GM23338 (cell line): Measurements from ENCODE around the gene NLN. TPM values are rescaled to one million over a fixed set of nuclear protein-coding genes. Genes with fewer than 3 reads are reported as not detected.

Experiments used
- ATAC-seq: fragments of 200-7000 bp; cut with Tn5 transposase; 3 replicates; pipeline ENCODE4 v1.9.1; 2020
- DNase-seq: peaks from one replicate; pipeline ENCODE4 v3.0.0-alpha.2; 2015; ENCODE audit warnings: low spot score
- H2AFZ ChIP-seq: fragments of 200-600 bp; sonication (generic); 2 replicates; pipeline ENCODE4 v1.8.0; 2016; ENCODE audit warnings: antibody characterized with exemption, mild to moderate bottlenecking, moderate library complexity
- H3F3A ChIP-seq: fragments of 200-600 bp; sonication (generic); replicated peaks from 2 replicates; pipeline ENCODE4 v1.8.0; 2017; ENCODE audit warnings: antibody characterized with exemption, mixed run types, low read depth
- H3K27ac ChIP-seq: fragments of 200-600 bp; sonication (generic); 2 replicates; pipeline ENCODE4 v1.6.1; 2016; ENCODE audit warnings: low read depth
- H3K27me3 ChIP-seq: fragments of 200-600 bp; sonication (generic); 2 replicates; pipeline ENCODE4 v1.8.0; 2016; ENCODE audit warnings: mild to moderate bottlenecking, mixed run types, moderate library complexity; ENCODE audit not compliant: insufficient read depth
- H3K36me3 ChIP-seq: fragments of 200-600 bp; sonication (generic); 2 replicates; pipeline ENCODE4 v1.8.0; 2016; ENCODE audit warnings: mild to moderate bottlenecking; ENCODE audit not compliant: insufficient read depth
- H3K4me1 ChIP-seq: fragments of 200-600 bp; sonication (generic); 2 replicates; pipeline ENCODE4 v1.8.0; 2016; ENCODE audit warnings: mild to moderate bottlenecking, moderate library complexity; ENCODE audit not compliant: insufficient read depth
- H3K4me2 ChIP-seq: fragments of 200-600 bp; sonication (generic); 2 replicates; pipeline ENCODE4 v1.7.1; 2017; ENCODE audit warnings: mixed run types
- H3K4me3 ChIP-seq: fragments of 200-600 bp; sonication (generic); 2 replicates; pipeline ENCODE4 v1.6.1; 2016; ENCODE audit warnings: mixed run types
- H3K79me2 ChIP-seq: fragments of 200-600 bp; sonication (generic); replicated peaks from 2 replicates; pipeline ENCODE4 v1.8.0; 2017; ENCODE audit warnings: mild to moderate bottlenecking; ENCODE audit not compliant: insufficient read depth
- H3K9me2 ChIP-seq: fragments of 200-600 bp; sonication (generic); 2 replicates; pipeline ENCODE4 v1.8.0; 2017; ENCODE audit not compliant: insufficient read depth
- H4K20me1 ChIP-seq: fragments of 200-600 bp; sonication (generic); replicated peaks from 2 replicates; pipeline ENCODE4 v1.8.0; 2017; ENCODE audit warnings: mild to moderate bottlenecking; ENCODE audit not compliant: insufficient read depth
- H3K27ac Mint-ChIP-seq: 2 replicates; pipeline ENCODE4 v1.8.0; 2020; ENCODE audit warnings: inconsistent platforms, mild to moderate bottlenecking, moderate library complexity, mixed read lengths
- H3K27me3 Mint-ChIP-seq: 3 replicates; pipeline ENCODE4 v1.8.0; 2022; ENCODE audit warnings: low read depth, mild to moderate bottlenecking, moderate library complexity, mixed read lengths, inconsistent platforms; ENCODE audit not compliant: insufficient read depth, poor library complexity
- H3K36me3 Mint-ChIP-seq: 3 replicates; pipeline ENCODE4 v1.8.0; 2021; ENCODE audit warnings: low read depth, mild to moderate bottlenecking, inconsistent platforms, moderate library complexity, mixed read lengths
- H3K4me1 Mint-ChIP-seq: 3 replicates; pipeline ENCODE4 v1.8.0; 2020; ENCODE audit warnings: mild to moderate bottlenecking, inconsistent platforms, mixed read lengths
- H3K4me3 Mint-ChIP-seq: 3 replicates; pipeline ENCODE4 v1.8.0; 2021; ENCODE audit warnings: moderate library complexity, mild to moderate bottlenecking, inconsistent platforms, mixed read lengths
- H3K9me3 Mint-ChIP-seq: 3 replicates; pipeline ENCODE4 v1.8.0; 2020; ENCODE audit warnings: moderate library complexity, mild to moderate bottlenecking, inconsistent platforms, mixed read lengths
- CREB1 ChIP-seq: fragments of 250-450 bp; sonication (Bioruptor Pico); IDR thresholded peaks from 2 replicates; pipeline ENCODE4 v1.5.0; 2020; ENCODE audit warnings: low read depth, mild to moderate bottlenecking, moderate library complexity
- JUNB ChIP-seq: IDR thresholded peaks from one replicate; pipeline ENCODE4 v1.6.1; 2016; ENCODE audit warnings: antibody characterized with exemption; ENCODE audit not compliant: unreplicated experiment
- NANOG ChIP-seq: IDR thresholded peaks from 2 replicates; pipeline ENCODE4 v1.6.1; 2016; ENCODE audit warnings: antibody characterized with exemption, borderline replicate concordance
- POLR2AphosphoS5 ChIP-seq: IDR thresholded peaks from 2 replicates; pipeline ENCODE4 v1.6.1; 2016; ENCODE audit warnings: antibody characterized with exemption, low read depth
- STAT1 ChIP-seq: IDR thresholded peaks from one replicate; pipeline ENCODE4 v1.6.1; 2016; ENCODE audit warnings: antibody characterized with exemption; ENCODE audit not compliant: unreplicated experiment
- ZNF114 ChIP-seq: fragments of 250-450 bp; sonication (Bioruptor Pico); IDR thresholded peaks from 2 replicates; pipeline ENCODE4 v1.5.0; 2020; ENCODE audit warnings: mild to moderate bottlenecking, moderate library complexity
- ZNF462 ChIP-seq: fragments of 250-450 bp; sonication (Bioruptor Pico); IDR thresholded peaks from 2 replicates; pipeline ENCODE4 v1.5.0; 2020; ENCODE audit warnings: mild to moderate bottlenecking, moderate library complexity
- polyA plus RNA-seq: library from polyadenylated mRNA; unstranded; fragments of >200 nt; fragmentation: Nextera tagmentation; extraction: Ambion mirVana; gene quantifications from 2 replicates; pipeline ENCODE4 v1.2.1, GENCODE V29; 2016
- total RNA-seq: library from RNA; depleted of rRNA; stranded (reverse); fragments of >200 nt; shearing (Covaris generic); gene quantifications from 2 replicates; pipeline ENCODE4 v1.2.3, GENCODE V29; 2014
- TF ChIP-seq, protein P1 (sequence below): IDR thresholded peaks from one replicate; pipeline ENCODE4 v1.6.1; 2018; ENCODE audit warnings: antibody characterized with exemption; ENCODE audit not compliant: unreplicated experiment
- TF ChIP-seq, protein P2 (sequence below), 2 experiments: fragments of 200-600 bp in 1 of 2; sonication (generic) in 1 of 2; conservative IDR thresholded peaks; 2 replicates each; pipeline versions ENCODE4 v1.5.1 to v1.6.1; 2016 to 2017; ENCODE audit warnings: antibody characterized with exemption in 2 of 2, low read depth in 2 of 2, mild to moderate bottlenecking in 2 of 2, moderate library complexity in 1 of 2

NLN gene
- total and polyA plus RNA-seq, 2 experiments from 2014 or later, result 56.4 to 168 TPM

DNA sequence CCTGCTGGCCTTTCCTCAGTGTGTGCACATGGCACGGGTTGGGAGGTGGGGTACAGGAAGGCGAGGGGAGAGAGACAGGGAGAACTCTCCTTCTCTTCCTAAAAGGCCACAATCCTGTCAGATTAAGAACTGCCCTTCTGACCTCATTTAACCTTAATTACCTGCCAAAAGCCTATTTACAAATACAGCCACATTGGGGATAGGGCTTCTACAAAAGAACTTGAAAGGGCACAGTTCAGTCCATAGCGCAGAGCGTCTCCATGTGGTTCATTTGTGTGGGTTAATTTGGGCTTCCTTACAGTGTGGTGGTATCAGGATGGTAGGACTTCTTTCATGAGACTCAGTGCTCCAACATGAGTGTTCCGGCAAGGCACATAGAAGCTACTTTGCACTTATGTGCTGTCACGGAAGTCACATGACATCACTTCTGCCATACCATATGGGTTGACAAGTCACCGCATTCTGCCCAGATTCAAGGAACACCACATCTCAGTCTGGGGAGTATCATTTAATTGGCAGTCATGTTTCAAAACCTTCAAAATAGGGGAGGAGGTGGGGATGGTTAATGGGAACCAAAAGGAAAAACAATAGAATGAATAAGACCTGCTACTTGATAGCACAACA is 46.8 kb downstream of the NLN start (continued):
- no peak for TF ChIP-seq CREB1 (CRISPR knock-in tag)
- no peak for TF ChIP-seq POLR2AphosphoS5

DNA sequence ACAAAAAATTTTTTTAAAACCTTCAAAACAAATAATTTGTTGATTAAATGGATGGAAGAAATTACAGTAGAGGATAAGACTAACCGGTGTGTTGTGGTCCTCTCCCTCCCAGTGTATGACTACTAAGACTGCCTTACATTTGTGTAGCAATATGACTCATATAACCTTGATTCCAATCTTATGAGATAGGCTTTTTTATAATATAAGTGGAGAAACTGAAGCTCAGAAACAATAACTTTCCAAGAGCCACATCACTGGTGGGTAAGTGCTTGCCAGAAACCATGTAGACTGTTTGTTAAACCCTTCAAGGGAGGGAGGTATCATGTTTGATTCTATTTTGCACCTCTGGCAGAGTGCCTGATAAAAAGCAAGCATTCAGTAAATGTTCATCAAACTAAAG is 47.5 kb downstream of the NLN start:
- Histone ChIP-seq H3K79me2 (peaks cover 9% of the 10 kb centered on the region; the same call in 1 of the 2 replicates), H3K4me3 (no peak overlapping the region), H3K4me2 (no peak overlapping the region), H4K20me1 (0 out of 2 replicates have a peak, but pooled peaks cover 4% of the 10 kb centered on the region), H3K9me2 (no peaks in the 10 kb centered on the region), H3K4me1 (no peaks in the 10 kb centered on the region), H3F3A (no peaks in the 10 kb centered on the region), H3K27ac (no peak overlapping the region), H2AFZ (no peak overlapping the region), H3K27me3 (no peaks in the 10 kb centered on the region), H3K36me3 (peaks cover 10% of the 10 kb centered on the region)
- Mint-ChIP-seq H3K4me3 (no peak overlapping the region), H3K9me3 (no peaks in the 10 kb centered on the region), H3K4me1 (peaks cover 8% of the 10 kb centered on the region), H3K36me3 (peaks cover 31% of the 10 kb centered on the region), H3K27me3 (peaks cover 3% of the 10 kb centered on the region), H3K27ac (no peak overlapping the region)
- DNase-seq (no peak), ATAC-seq (no peak)
- no peak for TF ChIP-seq NANOG
- TF ChIP-seq, protein P1, sequence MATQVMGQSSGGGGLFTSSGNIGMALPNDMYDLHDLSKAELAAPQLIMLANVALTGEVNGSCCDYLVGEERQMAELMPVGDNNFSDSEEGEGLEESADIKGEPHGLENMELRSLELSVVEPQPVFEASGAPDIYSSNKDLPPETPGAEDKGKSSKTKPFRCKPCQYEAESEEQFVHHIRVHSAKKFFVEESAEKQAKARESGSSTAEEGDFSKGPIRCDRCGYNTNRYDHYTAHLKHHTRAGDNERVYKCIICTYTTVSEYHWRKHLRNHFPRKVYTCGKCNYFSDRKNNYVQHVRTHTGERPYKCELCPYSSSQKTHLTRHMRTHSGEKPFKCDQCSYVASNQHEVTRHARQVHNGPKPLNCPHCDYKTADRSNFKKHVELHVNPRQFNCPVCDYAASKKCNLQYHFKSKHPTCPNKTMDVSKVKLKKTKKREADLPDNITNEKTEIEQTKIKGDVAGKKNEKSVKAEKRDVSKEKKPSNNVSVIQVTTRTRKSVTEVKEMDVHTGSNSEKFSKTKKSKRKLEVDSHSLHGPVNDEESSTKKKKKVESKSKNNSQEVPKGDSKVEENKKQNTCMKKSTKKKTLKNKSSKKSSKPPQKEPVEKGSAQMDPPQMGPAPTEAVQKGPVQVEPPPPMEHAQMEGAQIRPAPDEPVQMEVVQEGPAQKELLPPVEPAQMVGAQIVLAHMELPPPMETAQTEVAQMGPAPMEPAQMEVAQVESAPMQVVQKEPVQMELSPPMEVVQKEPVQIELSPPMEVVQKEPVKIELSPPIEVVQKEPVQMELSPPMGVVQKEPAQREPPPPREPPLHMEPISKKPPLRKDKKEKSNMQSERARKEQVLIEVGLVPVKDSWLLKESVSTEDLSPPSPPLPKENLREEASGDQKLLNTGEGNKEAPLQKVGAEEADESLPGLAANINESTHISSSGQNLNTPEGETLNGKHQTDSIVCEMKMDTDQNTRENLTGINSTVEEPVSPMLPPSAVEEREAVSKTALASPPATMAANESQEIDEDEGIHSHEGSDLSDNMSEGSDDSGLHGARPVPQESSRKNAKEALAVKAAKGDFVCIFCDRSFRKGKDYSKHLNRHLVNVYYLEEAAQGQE, result no peak
- TF ChIP-seq, protein P2, sequence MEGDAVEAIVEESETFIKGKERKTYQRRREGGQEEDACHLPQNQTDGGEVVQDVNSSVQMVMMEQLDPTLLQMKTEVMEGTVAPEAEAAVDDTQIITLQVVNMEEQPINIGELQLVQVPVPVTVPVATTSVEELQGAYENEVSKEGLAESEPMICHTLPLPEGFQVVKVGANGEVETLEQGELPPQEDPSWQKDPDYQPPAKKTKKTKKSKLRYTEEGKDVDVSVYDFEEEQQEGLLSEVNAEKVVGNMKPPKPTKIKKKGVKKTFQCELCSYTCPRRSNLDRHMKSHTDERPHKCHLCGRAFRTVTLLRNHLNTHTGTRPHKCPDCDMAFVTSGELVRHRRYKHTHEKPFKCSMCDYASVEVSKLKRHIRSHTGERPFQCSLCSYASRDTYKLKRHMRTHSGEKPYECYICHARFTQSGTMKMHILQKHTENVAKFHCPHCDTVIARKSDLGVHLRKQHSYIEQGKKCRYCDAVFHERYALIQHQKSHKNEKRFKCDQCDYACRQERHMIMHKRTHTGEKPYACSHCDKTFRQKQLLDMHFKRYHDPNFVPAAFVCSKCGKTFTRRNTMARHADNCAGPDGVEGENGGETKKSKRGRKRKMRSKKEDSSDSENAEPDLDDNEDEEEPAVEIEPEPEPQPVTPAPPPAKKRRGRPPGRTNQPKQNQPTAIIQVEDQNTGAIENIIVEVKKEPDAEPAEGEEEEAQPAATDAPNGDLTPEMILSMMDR (conservative IDR thresholded peaks at IDR 0.05; ENCODE audit: low read depth in 2 of 2), result no peak
- TF ChIP-seq ZNF114 (CRISPR knock-in tag), result no peak
- no peak for TF ChIP-seq POLR2AphosphoS5
- TF ChIP-seq STAT1, result no peak

DNA sequence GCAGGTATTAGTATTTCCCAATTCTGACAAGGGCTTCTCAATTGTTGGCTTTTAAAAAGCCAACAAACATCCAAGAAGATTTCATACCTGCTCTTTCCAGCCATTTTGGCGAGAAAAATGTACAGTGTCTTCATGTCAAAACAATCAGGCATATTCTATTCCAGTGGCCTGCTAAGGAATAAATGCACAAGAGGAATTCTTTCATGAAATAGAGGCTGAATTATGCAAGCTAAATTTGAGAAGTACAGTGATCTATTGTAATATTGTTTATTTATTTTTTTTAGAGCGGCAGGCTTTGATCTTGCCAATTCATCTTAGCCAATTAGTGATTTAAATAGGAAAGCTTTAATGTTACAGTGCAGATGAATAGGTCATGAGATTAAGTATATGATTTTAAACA is 49.3 kb downstream of the NLN start:
- 0 out of 2 replicates have a peak, but pooled peaks cover 4% of the 10 kb centered on the region for H4K20me1 ChIP-seq
- peaks cover 3% of the 10 kb centered on the region for H3K27me3 Mint-ChIP-seq
- H3K36me3 ChIP-seq, result peaks cover 3% of the 10 kb centered on the region; the same call in 1 of the 2 replicates
- no peaks in the 10 kb centered on the region for H3F3A ChIP-seq
- H3K4me1 Mint-ChIP-seq, result peaks cover 4% of the 10 kb centered on the region
- H3K36me3 Mint-ChIP-seq, result peaks cover 25% of the 10 kb centered on the region
- H3K27ac Mint-ChIP-seq, result no peak overlapping the region
- no peaks in the 10 kb centered on the region for H3K9me2 ChIP-seq
- no peak overlapping the region for H3K4me3 Mint-ChIP-seq
- ATAC-seq (no peak), DNase-seq (no peak)
- H3K4me2 ChIP-seq, result no peak overlapping the region
- H2AFZ ChIP-seq, result no peak overlapping the region
- no peaks in the 10 kb centered on the region for H3K27me3 ChIP-seq
- H3K9me3 Mint-ChIP-seq, result no peaks in the 10 kb centered on the region
- H3K27ac ChIP-seq, result no peak overlapping the region
- no peaks in the 10 kb centered on the region for H3K4me1 ChIP-seq
- H3K79me2 ChIP-seq, result peaks cover 14% of the 10 kb centered on the region; the same call in 1 of the 2 replicates
- no peak overlapping the region for H3K4me3 ChIP-seq
- TF ChIP-seq JUNB (no peak), ZNF462 (CRISPR knock-in tag) (no peak)
